ENCODE measurements around the gene KDM8.
A peak's percentile ranks its signal among the peaks of the same experiment; 100 is the strongest.

The KDM8 gene

GRCh38 chr16:27235055-27235937 lies 32.0 kb downstream of the KDM8 start:
- TF ChIP-seq TAF1 (IDR thresholded peaks at IDR 0.05; ENCODE audit: borderline replicate concordance, insufficient read depth, low read length): peak; percentile 49; the same call in 1 of the 2 replicates
- 0 out of 4 replicates have a peak, but pooled peaks of 1 of the 2 experiments have one; percentile 39 for TF ChIP-seq REST (IDR thresholded peaks at IDR 0.05; ENCODE audit: insufficient read depth in 1 of 2, low read depth in 2 of 2, low read length in 2 of 2)
- TF ChIP-seq SIN3A (IDR thresholded peaks at IDR 0.05; ENCODE audit: borderline replicate concordance, insufficient read depth, low read length): peak; percentile 91; the same call in 1 of the 2 replicates
- peak; percentile 83 for TF ChIP-seq FOXP2 (optimal IDR thresholded peaks at IDR 0.05; ENCODE audit: borderline replicate concordance, extremely low read depth, extremely low read length, insufficient read depth)
- peak; percentile 55; the same call in 1 of the 2 replicates for TF ChIP-seq POLR2AphosphoS5 (IDR thresholded peaks at IDR 0.05; ENCODE audit: low read depth, low read length)

- TF ChIP-seq SIN3A (IDR thresholded peaks at IDR 0.05; ENCODE audit: borderline replicate concordance, insufficient read depth, low read length): no peak
Observed at GRCh38 chr16:27235938-27236245, 32.6 kb downstream of the KDM8 start.

DNA sequence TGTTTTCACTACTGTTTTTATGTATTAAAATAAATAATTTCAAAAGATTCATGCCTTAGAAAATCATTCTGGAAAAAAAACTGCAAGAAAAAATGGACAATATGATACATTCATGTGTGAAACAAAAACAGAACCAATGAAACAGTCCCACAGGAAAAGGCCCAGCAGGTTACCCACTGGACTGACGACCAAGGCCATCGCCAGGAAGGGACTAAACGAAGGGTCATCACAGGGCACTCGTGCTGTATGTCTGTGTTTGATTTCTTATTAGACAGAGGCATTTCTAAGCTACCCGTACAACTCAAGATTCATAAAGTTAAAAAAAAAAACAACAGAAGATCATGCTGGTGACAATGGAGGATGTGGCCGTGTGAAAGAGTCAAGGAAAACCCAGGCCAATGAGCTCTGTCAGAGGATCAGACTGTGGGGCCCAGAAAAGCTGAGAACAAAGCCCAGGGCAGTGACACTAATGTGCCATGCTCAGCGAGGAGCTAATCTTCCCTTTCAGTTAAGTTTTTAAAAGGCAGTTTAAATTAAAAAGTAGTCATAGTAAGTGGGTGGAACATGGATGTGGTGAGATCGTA lies 33.4 kb downstream of the KDM8 start:
- TF ChIP-seq REST (IDR thresholded peaks at IDR 0.05; ENCODE audit: insufficient read depth in 1 of 2, low read depth in 2 of 2, low read length in 2 of 2) (no peak), TAF1 (IDR thresholded peaks at IDR 0.05; ENCODE audit: borderline replicate concordance, insufficient read depth, low read length) (no peak), FOXP2 (optimal IDR thresholded peaks at IDR 0.05; ENCODE audit: borderline replicate concordance, extremely low read depth, extremely low read length, insufficient read depth) (no peak), SIN3A (IDR thresholded peaks at IDR 0.05; ENCODE audit: borderline replicate concordance, insufficient read depth, low read length) (no peak), POLR2AphosphoS5 (IDR thresholded peaks at IDR 0.05; ENCODE audit: low read depth, low read length) (no peak)

DNA sequence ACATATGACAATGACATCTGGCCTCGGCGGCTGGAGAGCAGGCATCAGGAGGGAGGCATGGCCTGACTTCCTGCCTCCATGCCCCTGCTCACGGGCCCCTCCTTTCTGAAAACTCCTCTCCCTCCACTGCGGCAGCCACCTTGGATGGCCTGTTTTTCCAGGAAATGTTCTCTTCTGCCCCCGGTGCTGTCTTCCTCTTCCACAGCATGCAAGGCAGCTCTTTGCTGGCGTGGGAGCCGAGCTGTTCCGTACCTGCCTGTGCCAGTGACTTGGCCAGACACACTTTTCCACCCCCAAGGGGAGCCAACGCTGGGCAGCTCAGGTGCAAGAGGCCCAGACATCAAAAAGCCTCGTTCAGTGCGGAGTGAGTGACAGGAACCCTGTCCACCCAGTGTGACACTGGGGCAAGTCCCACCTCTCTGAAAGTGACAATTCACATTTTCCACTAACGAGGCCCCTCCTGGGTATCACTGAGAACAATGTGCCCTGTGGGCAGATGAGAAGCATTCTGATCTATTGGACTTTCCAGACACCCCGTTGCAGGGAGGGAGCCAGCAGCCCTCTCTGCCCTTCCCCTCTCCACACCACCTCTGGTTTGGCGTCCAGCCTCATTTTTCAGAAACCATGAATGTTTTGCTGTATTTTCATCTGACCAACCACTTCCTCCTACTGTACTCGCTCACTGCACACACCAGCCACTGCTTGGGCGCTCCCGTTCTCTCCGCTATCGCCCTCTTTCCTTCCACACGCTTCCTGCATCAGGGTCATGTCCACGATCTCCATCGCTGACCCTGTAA lies 34.1 kb downstream of the KDM8 start:
- TF ChIP-seq SIN3A (IDR thresholded peaks at IDR 0.05; ENCODE audit: borderline replicate concordance, insufficient read depth, low read length) (peak; percentile 42; the same call in 1 of the 2 replicates), REST (IDR thresholded peaks at IDR 0.05; ENCODE audit: insufficient read depth in 1 of 2, low read depth in 2 of 2, low read length in 2 of 2) (no peak), TAF1 (IDR thresholded peaks at IDR 0.05; ENCODE audit: borderline replicate concordance, insufficient read depth, low read length) (no peak)

- TF ChIP-seq REST (IDR thresholded peaks at IDR 0.05; ENCODE audit: insufficient read depth in 1 of 2, low read depth in 2 of 2, low read length in 2 of 2) (no peak), POLR2AphosphoS5 (IDR thresholded peaks at IDR 0.05; ENCODE audit: low read depth, low read length) (no peak), FOXP2 (optimal IDR thresholded peaks at IDR 0.05; ENCODE audit: borderline replicate concordance, extremely low read depth, extremely low read length, insufficient read depth) (no peak), SIN3A (IDR thresholded peaks at IDR 0.05; ENCODE audit: borderline replicate concordance, insufficient read depth, low read length) (no peak), TAF1 (IDR thresholded peaks at IDR 0.05; ENCODE audit: borderline replicate concordance, insufficient read depth, low read length) (no peak)
Observed at GRCh38 chr16:27238016-27238587, 34.8 kb downstream of the KDM8 start.
